GM21515 (cell line): Measurements from ENCODE around the gene MCC.
"Not testable (repeated sequence)": the region's sequence is repeated elsewhere in the genome, so short reads cannot be mapped to it uniquely, and the experiment has no call there.

ENCODE experiments used
- ATAC-seq: cut with Tn5 transposase; IDR thresholded peaks from one replicate; pipeline ENCODE4 v1.9.1; 2021; ENCODE audit not compliant: unreplicated experiment

Gene MCC

GRCh38 chr5:113090336-113091106 is 397.7 kb downstream of the MCC start:
- ATAC-seq, result no peak

- ATAC-seq, result no peak
Measured at GRCh38 chr5:113089653-113090335, 398.5 kb downstream of the MCC start.

GRCh38 chr5:113087976-113088514 is 400.2 kb downstream of the MCC start:
- no peak for ATAC-seq

DNA sequence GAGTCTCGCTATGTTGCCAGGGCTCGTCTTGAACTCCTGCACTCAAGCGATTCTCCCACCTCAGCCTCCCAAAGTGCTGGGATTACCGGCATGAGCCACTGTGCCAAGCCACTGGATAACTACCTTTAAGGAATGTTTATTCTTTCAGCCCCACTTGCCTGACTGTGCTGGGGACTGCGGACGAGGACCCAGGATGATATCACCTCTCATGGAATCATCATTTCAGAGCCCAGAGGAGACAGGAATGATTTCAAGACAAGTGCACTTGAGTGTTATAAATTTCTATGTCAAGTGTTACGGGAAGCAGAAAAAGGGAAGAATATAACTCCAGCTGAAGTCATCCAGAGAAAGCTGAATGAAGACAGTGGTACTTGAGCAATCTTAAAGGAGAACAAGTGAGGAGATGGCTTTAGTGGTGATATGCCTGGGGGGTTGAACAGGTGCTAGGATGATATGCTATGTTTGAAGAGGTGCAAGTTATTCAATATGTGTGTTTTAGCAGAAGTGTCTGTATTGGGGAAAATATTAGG is 402.3 kb downstream of the MCC start:
- ATAC-seq, result no peak

GRCh38 chr5:113085084-113085414 is 403.2 kb downstream of the MCC start:
- ATAC-seq, result no peak

DNA sequence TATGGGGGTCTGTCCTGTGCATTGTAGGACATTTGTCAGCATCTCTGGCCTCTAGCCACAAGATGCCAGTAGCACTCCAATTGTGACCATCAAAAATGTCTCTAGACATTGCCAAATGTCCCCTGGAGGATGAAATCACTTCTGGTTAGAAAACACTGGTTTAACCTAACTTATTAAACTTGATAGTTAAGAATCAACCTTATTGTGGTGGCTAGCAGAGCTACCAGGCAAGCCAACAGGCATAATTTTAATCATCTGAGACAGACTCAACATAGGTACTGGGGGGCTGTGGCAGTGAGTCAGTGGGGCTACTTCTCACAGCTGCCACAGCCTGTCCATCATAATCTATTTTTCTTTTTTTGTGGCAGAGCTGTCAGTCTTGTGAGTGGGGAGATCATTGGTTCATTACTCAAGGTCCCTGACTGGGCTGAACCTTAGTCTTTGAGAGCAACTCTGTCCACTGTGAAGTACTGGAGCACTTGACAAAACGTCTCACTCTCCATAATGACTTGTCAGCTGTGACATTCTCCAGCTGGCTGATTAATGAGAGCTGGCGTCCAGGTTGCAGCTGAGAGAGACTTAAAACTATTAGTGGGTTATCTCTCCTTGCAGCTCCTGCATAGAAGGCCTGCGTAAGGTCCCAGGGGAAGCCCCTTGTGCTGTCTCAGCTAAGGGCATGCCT is 403.7 kb downstream of the MCC start:
- no peak for ATAC-seq

DNA sequence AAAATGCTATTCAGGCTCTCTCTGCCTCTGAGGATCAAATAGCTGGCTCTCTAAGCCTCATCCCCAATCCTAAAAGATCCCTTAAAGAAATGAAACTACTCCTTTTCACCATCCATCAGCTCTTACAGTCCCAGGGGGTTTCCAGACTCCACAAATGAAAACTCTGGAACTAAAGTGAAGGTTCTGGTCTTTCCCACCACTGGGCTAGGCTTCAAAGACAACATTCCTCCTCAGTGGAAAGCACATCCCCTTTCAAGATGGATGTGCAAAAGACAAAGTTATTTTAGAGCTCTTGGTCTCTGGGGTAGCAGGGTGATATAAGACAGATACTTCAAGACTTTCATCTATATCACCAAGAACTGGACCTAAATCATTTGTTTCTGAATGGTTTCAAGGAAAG is 404.8 kb downstream of the MCC start:
- ATAC-seq, result no peak

GRCh38 chr5:113082547-113082905 is 405.7 kb downstream of the MCC start:
- no peak for ATAC-seq

DNA sequence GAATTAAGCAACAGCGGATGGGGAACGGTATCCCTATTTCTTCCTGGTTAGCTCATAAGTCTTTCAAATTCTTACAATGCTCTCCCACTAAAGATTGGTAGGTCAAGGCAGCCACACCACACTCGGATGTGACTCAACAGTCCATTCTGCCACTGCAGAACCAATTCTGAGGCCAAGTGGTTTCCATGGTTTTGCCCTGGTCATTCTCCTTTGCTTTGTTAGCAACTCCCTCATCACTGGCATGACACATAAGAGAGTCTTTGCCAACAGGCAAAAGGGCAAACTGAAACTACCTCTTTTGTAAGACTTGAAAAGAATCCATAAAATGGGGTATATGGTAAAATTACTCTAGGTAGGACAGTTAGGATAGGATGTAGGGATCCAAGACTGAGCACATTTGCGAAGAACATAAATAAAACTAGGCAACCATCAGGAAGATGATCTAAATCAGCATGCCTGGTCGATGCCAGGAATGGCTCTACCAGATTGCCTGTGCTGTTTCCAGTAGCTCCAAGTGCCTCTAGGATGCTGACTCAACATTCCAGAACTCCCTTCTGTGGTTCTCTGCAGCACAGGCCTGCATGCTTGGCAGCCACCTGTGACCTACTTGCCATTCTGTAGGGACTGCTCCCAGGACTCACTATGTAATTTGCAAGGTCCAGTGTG is 406.2 kb downstream of the MCC start:
- no peak for ATAC-seq

- ATAC-seq, result no peak
Measured at GRCh38 chr5:113081091-113081839, 407.0 kb downstream of the MCC start.

DNA sequence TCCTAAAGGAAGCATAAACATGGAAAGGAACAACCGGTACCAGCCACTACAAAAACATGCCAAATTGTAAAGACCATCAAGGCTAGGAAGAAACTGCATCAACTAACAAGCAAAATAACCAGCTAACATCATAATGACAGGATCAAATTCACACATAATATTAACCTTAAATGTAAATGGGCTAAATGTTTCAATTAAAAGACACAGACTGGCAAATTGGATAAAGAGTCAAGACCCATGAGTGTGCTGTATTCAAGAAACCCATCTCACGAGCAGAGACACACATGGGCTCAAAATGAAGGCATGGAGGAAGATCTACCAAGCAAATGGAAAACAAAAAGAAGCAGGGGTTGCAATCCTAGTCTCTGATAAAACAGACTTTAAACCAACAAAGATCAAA is 411.6 kb downstream of the MCC start:
- ATAC-seq, result not testable (repeated sequence)

DNA sequence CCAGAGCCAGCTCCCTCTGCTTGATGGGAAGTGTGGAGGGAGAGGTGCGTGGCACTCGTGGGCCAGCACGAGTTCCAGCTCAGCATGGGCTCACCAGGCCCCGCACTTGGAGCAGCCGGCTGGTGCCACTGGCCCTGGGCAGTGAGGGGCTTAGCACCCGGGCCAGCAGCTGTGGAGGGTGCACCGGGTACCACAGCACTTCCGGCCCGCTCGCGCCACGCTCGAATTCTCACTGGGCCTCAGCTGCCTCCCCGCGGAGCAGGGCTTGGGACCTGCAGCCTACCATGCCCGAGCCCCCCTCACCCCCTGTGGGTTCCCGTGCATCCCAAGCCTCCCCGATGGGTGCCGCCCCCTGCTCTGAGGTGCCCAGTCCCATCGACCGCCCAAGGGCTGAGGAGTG is 413.2 kb downstream of the MCC start:
- no peak for ATAC-seq

DNA sequence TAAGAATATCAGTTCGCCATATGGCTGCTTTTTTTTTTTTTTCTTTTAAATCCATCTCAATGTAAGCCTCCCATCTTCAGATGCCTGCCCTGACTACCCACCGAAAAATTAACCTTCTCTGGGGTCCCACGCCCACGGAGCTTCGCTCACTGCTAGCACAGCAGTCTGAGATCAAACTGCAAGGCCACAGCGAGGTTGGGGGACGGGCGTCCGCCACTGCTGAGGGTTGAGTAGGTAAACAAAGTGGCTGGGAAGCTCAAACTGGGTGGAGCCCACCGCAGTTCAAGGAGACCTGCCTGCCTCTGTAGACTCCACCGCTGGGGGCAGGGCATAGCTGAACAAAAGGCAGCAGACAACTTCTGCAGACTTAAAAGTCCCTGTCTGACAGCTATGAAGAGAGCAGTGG is 414.6 kb downstream of the MCC start:
- ATAC-seq, result not testable (repeated sequence)

DNA sequence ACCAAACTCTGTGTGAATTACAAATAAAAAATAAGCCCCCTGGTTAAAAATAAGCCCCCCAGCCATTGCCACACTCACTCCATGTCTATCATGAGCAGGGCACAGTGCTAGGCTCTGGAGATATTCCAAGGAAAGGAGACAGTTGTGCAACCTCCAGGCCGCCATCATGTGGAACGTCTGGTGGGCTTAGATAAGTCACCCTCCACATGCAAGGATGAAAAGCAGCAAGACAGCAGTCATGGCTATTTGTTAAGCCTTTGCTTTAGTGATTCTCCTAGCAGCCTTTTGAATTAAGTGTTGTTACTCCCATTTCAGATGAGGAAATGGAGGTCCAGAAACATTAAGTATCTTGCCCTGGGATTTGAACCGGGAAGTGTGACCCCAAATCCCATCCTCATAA is 416.9 kb downstream of the MCC start:
- ATAC-seq, result no peak

DNA sequence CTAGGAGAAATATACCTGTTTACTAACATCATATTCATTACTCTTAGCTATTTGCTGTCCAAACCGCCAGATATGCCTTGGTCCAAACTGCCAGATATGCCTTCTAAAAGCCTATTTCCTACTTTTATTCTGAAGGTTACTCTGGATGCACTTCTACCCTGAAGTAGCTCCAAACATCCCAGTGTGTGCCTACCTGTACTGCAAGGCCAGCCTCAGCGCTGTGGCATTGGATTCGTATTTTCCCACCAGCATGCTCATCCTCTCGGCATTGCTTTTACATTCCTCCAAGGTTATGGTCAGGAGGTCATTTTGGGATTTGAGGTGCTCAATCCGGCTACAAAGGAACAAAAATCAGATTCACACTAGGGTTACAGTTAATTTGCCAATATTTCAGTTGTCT is 417.4 kb downstream of the MCC start:
- no peak for ATAC-seq

DNA sequence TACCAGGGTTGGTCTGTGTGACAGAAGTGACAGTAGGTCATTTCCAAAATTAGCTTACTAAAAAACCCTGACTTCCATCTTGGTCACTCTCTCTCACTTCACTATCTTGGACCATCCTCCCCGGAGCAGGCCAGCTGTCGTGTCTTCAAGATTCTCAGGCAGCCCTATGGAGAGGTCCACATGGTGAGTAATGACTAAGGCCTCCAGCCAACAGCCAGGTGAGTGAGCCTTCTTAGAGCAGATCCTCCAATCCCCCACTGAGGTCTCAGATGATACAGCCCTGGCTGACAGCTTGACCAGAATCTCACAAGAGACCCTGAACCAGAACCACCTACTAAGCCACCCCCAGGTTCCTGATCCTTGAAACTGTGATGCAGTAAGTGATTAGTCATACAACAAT is 419.7 kb downstream of the MCC start:
- ATAC-seq, result no peak

DNA sequence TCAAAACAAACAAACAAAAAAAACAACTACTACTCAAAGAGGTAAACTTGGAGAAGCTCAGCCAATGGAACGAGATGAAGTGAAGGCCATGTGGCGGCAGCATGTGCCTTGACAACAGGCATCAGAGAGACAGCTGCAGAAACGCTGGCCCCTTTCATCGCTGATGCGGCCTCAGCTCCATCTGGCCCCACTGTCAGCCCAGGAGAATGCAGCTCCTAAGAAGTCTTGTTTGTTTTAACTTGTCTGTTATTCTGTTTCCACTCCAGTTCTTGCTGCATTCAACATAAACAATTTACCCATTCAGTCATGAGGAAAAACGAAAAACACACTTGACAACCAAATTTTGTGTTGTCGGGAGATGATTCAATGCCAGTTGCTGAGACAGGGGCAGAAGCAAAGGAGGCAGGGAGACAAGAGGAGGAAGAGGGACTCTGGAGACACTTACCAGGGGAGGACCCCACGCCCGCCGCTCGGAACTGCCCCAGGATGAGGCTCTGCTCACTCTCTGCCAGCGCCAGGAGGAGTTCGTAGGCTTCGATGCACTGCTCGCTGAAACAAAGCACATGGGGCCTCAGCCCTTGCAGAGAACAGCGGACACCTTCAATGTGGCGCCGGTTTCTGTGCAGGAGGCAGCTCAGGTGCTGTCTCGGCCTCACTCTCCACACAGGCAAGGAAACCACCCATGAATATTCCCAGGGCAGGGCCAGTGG is 420.5 kb downstream of the MCC start:
- ATAC-seq, result no peak

DNA sequence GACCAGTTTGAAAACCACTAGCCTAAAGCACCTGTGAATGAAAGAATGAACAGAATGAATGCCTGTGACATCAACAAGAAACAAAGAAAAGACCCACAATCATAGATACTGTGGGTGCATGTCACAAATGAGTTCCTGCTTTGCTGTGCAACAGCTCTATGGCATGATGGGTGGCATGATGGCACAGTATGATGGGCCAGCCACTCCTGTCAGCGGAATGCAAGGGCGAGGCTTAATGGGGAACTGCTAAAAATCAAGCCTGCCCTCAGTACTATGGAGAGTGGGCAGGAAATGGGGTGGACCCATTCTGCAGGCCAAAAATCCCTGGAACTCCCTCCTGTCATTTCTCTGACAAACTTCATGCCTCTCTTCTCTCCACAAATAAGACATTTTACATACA is 422.6 kb downstream of the MCC start:
- ATAC-seq, result no peak

GRCh38 chr5:113064806-113065205 is 423.4 kb downstream of the MCC start:
- no peak for ATAC-seq

- no peak for ATAC-seq
Measured at GRCh38 chr5:113063927-113064326, 424.3 kb downstream of the MCC start.
